ENCODE results near the gene CWC22. TPM values are rescaled to one million over a fixed set of nuclear protein-coding genes. Genes with fewer than 3 reads are reported as not detected.
"Not testable (repeated sequence)": the region's sequence is repeated elsewhere in the genome, so short reads cannot be mapped to it uniquely, and the experiment has no call there.

CWC22 gene
- total RNA-seq, 2 experiments from 2014 or later: 19.9 to 21.3 TPM

DNA sequence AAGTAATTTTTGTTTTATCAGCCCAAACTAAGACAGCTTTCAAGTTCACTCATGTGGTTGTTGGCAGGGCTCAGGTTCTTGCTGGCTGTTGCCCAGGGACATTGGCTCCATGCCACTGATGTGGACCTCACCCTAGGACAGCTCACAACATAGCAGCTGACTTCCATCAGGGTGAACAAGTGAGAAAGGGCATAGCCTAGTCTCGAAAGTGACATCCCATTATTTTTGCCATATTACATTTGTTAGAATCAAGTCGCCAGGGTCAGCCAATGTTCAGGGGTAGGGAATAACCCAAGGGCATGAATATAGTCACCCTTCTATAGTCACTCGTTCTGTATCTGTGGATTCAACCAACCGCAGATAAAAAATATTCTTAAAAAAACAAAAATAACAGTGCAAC lies 10.7 kb upstream of the CWC22 start:
- Mint-ChIP-seq H3K27me3 (peaks cover 3% of the 10 kb centered on the region), H3K4me1 (no peaks in the 10 kb centered on the region), H3K27ac (no peak overlapping the region), H3K36me3 (ENCODE audit: low read depth) (no peaks in the 10 kb centered on the region), H3K4me3 (no peak overlapping the region), H3K9me3 (no peaks in the 10 kb centered on the region)
- DNase-seq: no peak
- POLR2A ChIA-PET: interaction anchor here (3.2 kb wide), 1 partner anchor 11 kb away, joined by 8 read pairs; the partner anchor contains the start of gene CWC22
- CTCF ChIA-PET: no interaction called here

- CTCF ChIA-PET: no interaction called here
- no peaks in the 10 kb centered on the region for H3K9me3 Mint-ChIP-seq
Observed at GRCh38 chr2:180016937-180017336, 9.8 kb upstream of the CWC22 start.

GRCh38 chr2:180015951-180016709 lies 9.0 kb upstream of the CWC22 start:
- ChIA-PET POLR2A (interaction anchor here (3.2 kb wide), 1 partner anchor 10 kb away, joined by 8 read pairs; the partner anchor contains the start of gene CWC22), CTCF (no interaction called here)
- H3K27ac Mint-ChIP-seq: no peak overlapping the region
- no peaks in the 10 kb centered on the region for H3K36me3 Mint-ChIP-seq (ENCODE audit: low read depth)
- H3K4me1 Mint-ChIP-seq: peaks cover 2% of the 10 kb centered on the region
- H3K9me3 Mint-ChIP-seq: no peaks in the 10 kb centered on the region
- H3K4me3 Mint-ChIP-seq: no peak overlapping the region
- H3K27me3 Mint-ChIP-seq: peaks cover 3% of the 10 kb centered on the region
- DNase-seq: no peak

More at GRCh38 chr2:180016937-180017336, 9.8 kb upstream of the CWC22 start:
- peaks cover 3% of the 10 kb centered on the region for H3K27me3 Mint-ChIP-seq
- POLR2A ChIA-PET: interaction anchor here (3.2 kb wide), 1 partner anchor 10 kb away, joined by 8 read pairs; the partner anchor contains the start of gene CWC22
- H3K4me3 Mint-ChIP-seq: no peak overlapping the region
- no peaks in the 10 kb centered on the region for H3K4me1 Mint-ChIP-seq
- no peak for DNase-seq
- H3K27ac Mint-ChIP-seq: no peak overlapping the region
- no peaks in the 10 kb centered on the region for H3K36me3 Mint-ChIP-seq (ENCODE audit: low read depth)

- Mint-ChIP-seq H3K9me3 (no peaks in the 10 kb centered on the region), H3K4me3 (no peak overlapping the region), H3K4me1 (peaks cover 12% of the 10 kb centered on the region), H3K36me3 (ENCODE audit: low read depth) (no peaks in the 10 kb centered on the region), H3K27me3 (peaks cover 3% of the 10 kb centered on the region), H3K27ac (no peak overlapping the region)
- no peak for DNase-seq
- POLR2A ChIA-PET: no interaction called here
- CTCF ChIA-PET: no interaction called here
Observed at GRCh38 chr2:180012523-180012922, 5.4 kb upstream of the CWC22 start.

DNA sequence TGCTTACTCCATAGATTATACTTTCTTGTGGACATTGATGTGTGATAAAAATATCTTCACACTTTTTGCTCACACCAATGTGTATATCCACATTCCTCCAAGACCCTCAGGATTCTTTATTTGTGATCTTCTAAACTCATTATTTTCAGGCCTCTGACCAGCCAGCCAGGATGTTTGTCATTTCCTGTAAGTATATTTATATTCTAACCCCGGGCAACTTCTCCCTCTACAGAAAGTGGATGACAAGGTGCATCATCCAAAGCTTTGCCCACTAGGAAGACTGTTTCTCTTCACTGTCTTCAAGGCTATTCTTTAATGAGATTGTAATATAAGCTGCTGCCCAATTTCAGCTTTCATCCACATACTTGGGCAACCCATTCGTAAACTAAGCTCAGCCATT lies 3.6 kb upstream of the CWC22 start:
- Mint-ChIP-seq H3K27me3 (peaks cover 1% of the 10 kb centered on the region), H3K4me3 (no peak overlapping the region), H3K4me1 (peaks cover 22% of the 10 kb centered on the region), H3K9me3 (no peaks in the 10 kb centered on the region), H3K36me3 (ENCODE audit: low read depth) (peaks cover 3% of the 10 kb centered on the region), H3K27ac (no peak overlapping the region)
- ChIA-PET CTCF (no interaction called here), POLR2A (no interaction called here)
- no peak for DNase-seq

DNA sequence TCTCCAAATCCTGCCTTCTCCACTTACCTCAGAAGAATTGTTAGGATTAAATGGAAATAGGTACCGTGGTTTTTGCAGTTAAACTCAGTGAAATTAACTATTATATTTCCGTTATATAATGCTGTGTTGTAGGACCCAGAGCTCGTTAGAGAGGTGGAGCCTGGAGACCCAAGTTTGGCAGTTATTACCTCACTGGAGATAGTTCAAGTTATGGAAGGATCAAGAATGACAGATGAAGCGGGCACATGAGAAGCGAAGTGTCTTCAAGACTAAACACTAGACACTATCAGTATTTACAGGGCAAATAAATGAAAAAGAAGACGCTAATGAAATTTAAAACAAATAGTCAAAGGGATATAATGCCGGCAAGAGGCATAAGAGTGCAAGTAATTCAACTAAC lies 866 bp downstream of the CWC22 start:
- no peak for DNase-seq
- ChIA-PET POLR2A (interaction anchor here (1.7 kb wide), 1 partner anchor 10 kb away, joined by 8 read pairs; no protein-coding TSS in a partner anchor), CTCF (interaction anchor here (1.3 kb wide), 1 partner anchor 15 kb away, joined by 3 read pairs; no protein-coding TSS in a partner anchor)
- peak overlapping the region; percentile 94 for H3K27ac Mint-ChIP-seq
- H3K4me1 Mint-ChIP-seq: peaks cover 38% of the 10 kb centered on the region
- H3K36me3 Mint-ChIP-seq (ENCODE audit: low read depth): peaks cover 12% of the 10 kb centered on the region
- peak overlapping the region; percentile 85 for H3K4me3 Mint-ChIP-seq
- no peaks in the 10 kb centered on the region for H3K9me3 Mint-ChIP-seq
- H3K27me3 Mint-ChIP-seq: no peaks in the 10 kb centered on the region

GRCh38 chr2:180005465-180005864 lies 1.6 kb downstream of the CWC22 start:
- H3K9me3 Mint-ChIP-seq, H3K27me3 Mint-ChIP-seq, POLR2A ChIA-PET, DNase-seq, CTCF ChIA-PET, H3K27ac Mint-ChIP-seq: not testable (repeated sequence)
- peak overlapping the region; percentile 85 for H3K4me3 Mint-ChIP-seq
- peaks cover 32% of the 10 kb centered on the region for H3K4me1 Mint-ChIP-seq
- H3K36me3 Mint-ChIP-seq (ENCODE audit: low read depth): peaks cover 12% of the 10 kb centered on the region

GRCh38 chr2:180004731-180005130 lies 2.4 kb downstream of the CWC22 start:
- H3K27ac Mint-ChIP-seq: no peak overlapping the region
- H3K36me3 Mint-ChIP-seq (ENCODE audit: low read depth): peaks cover 12% of the 10 kb centered on the region
- no peak overlapping the region for H3K4me3 Mint-ChIP-seq
- DNase-seq: no peak
- peaks cover 33% of the 10 kb centered on the region for H3K4me1 Mint-ChIP-seq
- no peaks in the 10 kb centered on the region for H3K9me3 Mint-ChIP-seq
- H3K27me3 Mint-ChIP-seq: no peaks in the 10 kb centered on the region
- CTCF ChIA-PET: no interaction called here
- POLR2A ChIA-PET: no interaction called here

- peaks cover 12% of the 10 kb centered on the region for H3K36me3 Mint-ChIP-seq (ENCODE audit: low read depth)
- POLR2A ChIA-PET: no interaction called here
- no peak for DNase-seq
- no peaks in the 10 kb centered on the region for H3K27me3 Mint-ChIP-seq
- H3K9me3 Mint-ChIP-seq: no peaks in the 10 kb centered on the region
- no peak overlapping the region for H3K27ac Mint-ChIP-seq
- CTCF ChIA-PET: no interaction called here
- H3K4me3 Mint-ChIP-seq: no peak overlapping the region
- H3K4me1 Mint-ChIP-seq: peaks cover 33% of the 10 kb centered on the region
Observed at GRCh38 chr2:180003559-180003958, 3.5 kb downstream of the CWC22 start.

DNA sequence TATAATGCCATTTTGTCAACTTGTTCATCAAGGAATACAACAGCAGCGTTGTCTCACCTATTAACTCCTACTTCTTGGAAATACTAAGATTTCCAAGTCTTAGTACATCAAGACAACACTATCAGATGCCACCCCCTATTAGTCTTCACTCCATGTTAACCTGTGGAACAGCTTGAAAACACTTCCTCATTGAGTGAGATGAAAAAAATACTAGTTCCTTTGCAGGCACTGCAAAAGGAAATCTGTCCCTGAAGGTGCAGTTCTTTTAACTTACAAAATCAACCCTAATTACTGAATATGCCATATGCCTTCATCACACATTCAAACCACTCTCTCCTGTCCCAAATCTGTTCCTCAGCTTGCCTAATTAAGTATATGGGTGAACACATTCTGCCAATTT lies 4.0 kb downstream of the CWC22 start:
- ChIA-PET POLR2A (no interaction called here), CTCF (no interaction called here)
- Mint-ChIP-seq H3K4me1 (peaks cover 33% of the 10 kb centered on the region), H3K27me3 (no peaks in the 10 kb centered on the region), H3K27ac (no peak overlapping the region), H3K4me3 (no peak overlapping the region), H3K36me3 (ENCODE audit: low read depth) (peaks cover 12% of the 10 kb centered on the region), H3K9me3 (no peaks in the 10 kb centered on the region)
- DNase-seq: no peak

DNA sequence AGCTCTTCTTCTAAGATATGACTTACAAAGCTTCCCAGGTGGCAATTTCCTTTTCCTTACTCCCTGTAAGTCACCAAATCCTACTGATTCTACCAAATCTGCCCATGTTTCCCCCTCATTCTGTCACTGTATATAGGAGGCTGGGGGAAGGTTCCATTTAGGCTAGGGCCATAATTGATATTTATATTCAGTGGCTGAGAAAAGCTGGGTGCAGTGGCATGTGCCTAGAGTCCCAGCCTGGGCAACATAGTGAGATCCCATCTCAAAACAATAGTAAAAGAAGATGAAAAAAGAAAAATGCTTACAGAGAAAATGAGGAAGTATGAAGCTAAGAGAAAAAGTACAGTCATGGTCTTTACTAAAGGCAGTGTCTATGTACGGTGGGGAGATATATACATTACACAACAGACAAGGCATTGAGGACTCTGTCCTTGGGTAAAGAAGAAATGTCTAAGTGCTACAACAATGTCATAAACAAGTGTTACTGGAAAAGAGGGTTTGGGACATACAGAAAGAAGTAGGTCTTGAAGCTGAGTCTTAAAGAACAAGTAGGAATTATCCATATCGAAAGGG lies 4.8 kb downstream of the CWC22 start:
- ChIA-PET POLR2A (no interaction called here), CTCF (no interaction called here)
- peaks cover 12% of the 10 kb centered on the region for H3K36me3 Mint-ChIP-seq (ENCODE audit: low read depth)
- no peaks in the 10 kb centered on the region for H3K27me3 Mint-ChIP-seq
- no peak for DNase-seq
- peaks cover 27% of the 10 kb centered on the region for H3K4me1 Mint-ChIP-seq
- no peak overlapping the region for H3K27ac Mint-ChIP-seq
- H3K9me3 Mint-ChIP-seq: no peaks in the 10 kb centered on the region
- H3K4me3 Mint-ChIP-seq: no peak overlapping the region

DNA sequence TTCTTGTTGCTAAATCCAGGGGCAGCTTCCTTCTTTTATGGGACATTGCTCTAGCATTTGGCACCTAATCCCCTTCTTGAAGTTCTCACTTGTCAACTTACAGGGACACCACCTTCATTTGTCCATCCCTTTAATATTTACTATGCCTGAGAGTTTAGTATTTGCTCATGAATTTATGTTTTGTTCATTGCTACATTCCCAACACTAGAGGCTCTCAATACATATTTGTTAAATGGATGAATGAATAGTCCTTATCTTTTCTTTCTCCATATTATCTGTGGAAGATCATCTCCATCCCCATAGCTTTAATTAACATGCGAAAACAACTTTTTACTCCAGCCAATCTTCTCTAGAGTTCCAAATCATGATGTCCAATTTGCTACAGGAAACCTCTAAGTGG lies 5.4 kb downstream of the CWC22 start:
- no peaks in the 10 kb centered on the region for H3K27me3 Mint-ChIP-seq
- peaks cover 12% of the 10 kb centered on the region for H3K36me3 Mint-ChIP-seq (ENCODE audit: low read depth)
- DNase-seq: no peak
- CTCF ChIA-PET: no interaction called here
- POLR2A ChIA-PET: no interaction called here
- H3K9me3 Mint-ChIP-seq: no peaks in the 10 kb centered on the region
- H3K27ac Mint-ChIP-seq: no peak overlapping the region
- H3K4me3 Mint-ChIP-seq: no peak overlapping the region
- H3K4me1 Mint-ChIP-seq: peaks cover 27% of the 10 kb centered on the region

- ChIA-PET CTCF (no interaction called here), POLR2A (no interaction called here)
- Mint-ChIP-seq H3K9me3 (no peaks in the 10 kb centered on the region), H3K36me3 (ENCODE audit: low read depth) (peaks cover 9% of the 10 kb centered on the region), H3K4me1 (peaks cover 20% of the 10 kb centered on the region), H3K27me3 (no peaks in the 10 kb centered on the region), H3K27ac (no peak overlapping the region), H3K4me3 (no peak overlapping the region)
- no peak for DNase-seq
Observed at GRCh38 chr2:180000434-180000833, 6.7 kb downstream of the CWC22 start.

DNA sequence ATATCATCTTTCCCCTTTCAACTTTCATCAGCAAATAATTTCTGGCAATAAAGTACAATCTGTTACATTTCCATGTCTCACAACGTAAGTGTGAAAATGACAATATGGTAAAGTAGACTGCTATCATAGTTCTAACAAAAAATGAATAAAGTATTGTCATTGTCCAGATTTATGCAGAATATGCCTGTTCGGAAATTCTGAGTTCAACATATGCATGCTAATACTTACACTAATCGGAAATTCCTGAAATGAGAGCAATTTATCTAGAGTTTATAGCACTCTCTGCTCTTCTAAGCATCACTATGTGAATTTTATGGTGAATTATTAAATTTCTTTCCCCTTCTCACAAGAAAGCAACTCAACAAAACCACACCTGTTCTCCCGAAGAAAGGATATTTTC lies 8.1 kb downstream of the CWC22 start:
- no peaks in the 10 kb centered on the region for H3K27me3 Mint-ChIP-seq
- POLR2A ChIA-PET: no interaction called here
- peaks cover 7% of the 10 kb centered on the region for H3K36me3 Mint-ChIP-seq (ENCODE audit: low read depth)
- H3K9me3 Mint-ChIP-seq: no peaks in the 10 kb centered on the region
- peaks cover 13% of the 10 kb centered on the region for H3K4me1 Mint-ChIP-seq
- DNase-seq: no peak
- no peak overlapping the region for H3K4me3 Mint-ChIP-seq
- CTCF ChIA-PET: no interaction called here
- no peak overlapping the region for H3K27ac Mint-ChIP-seq
